HG03460 (cell line): ENCODE results near the gene RAD51.
A peak's percentile ranks its signal among the peaks of the same experiment; 100 is the strongest.
"Not testable (repeated sequence)": the region's sequence is repeated elsewhere in the genome, so short reads cannot be mapped to it uniquely, and the experiment has no call there.

ENCODE experiments used
- ATAC-seq: cut with Tn5 transposase; IDR thresholded peaks from one replicate; pipeline ENCODE4 v1.9.1; 2021; ENCODE audit not compliant: unreplicated experiment

RAD51 gene

DNA sequence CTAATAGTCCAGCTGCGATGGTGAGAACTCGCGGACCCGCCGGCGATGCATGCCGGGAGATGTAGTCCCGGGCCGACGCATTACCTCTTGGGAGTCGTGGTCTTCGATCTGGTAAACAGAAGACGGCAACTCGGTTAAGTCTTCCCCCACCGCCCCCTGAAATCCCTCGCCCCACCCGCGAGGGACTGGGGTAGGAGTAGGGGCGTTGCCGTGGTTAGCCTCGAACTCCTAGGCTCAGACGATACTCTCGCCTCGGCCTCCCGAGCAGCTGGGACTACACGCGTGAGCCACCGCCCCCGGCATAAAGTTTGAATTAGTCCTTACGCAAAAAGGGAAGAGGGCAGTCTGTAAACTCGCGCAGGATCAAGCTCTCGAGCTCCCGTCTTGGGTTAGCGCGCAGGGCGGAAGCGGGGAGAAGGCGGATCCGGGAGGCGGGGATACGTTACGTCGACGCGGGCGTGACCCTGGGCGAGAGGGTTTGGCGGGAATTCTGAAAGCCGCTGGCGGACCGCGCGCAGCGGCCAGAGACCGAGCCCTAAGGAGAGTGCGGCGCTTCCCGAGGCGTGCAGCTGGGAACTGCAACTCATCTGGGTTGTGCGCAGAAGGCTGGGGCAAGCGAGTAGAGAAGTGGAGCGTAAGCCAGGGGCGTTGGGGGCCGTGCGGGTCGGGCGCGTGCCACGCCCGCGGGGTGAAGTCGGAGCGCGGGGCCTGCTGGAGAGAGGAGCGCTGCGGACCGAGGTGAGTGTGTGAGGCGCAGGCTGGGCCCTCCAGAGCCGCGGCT, at the start of gene RAD51:
RAD51 (plus strand) TSS at position 487 of the 781 bp plus-strand sequence. CDS start 3,585 bp downstream, outside the sequence.
- ATAC-seq: peak; percentile 91

DNA sequence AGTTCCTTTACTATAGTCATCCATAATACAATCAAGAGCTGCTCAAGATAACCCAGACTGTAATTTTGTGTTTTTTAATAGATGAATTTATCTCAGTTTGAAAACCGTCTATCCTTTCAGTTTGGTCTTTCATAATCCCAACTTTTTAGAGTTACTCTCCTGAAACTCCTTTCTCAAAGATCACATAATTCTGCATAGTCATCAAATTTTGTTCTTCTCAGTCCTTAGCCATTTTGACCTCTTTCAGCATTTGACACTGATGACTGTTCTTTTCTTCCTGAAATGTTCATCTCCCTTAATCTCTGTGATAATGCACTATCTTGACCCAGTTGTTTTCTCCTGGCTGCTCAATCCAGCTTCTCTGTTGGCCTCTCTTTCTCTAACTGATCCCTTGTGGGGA, 47.5 kb upstream of the RAD51 start:
- ATAC-seq: no peak

DNA sequence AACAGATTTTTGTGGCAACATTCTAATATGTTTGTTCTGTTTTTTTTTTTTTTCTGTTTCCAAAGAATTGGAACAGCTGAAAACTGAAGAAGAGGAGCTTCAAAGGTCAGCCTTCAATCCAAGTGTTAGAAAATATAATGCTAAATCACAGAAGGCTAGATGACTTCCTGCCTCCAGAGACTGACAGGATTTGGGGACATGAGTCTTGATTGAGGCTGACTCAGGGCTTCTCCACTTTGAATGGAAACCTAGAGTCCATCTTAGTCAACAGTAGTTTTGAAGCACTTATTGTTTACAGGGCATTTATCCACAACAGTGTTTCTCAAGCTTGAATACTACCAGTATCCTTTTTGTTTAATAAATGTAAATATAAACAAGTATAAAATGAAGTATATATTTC, 44.5 kb upstream of the RAD51 start:
- ATAC-seq: no peak

GRCh38 chr15:40660686-40661085, 34.3 kb upstream of the RAD51 start:
- no peak for ATAC-seq

- ATAC-seq: no peak
These were observed 30.1 kb upstream of the RAD51 start for GRCh38 chr15:40664909-40665308.

- ATAC-seq: not testable (repeated sequence)
These were observed 18.7 kb upstream of the RAD51 start for GRCh38 chr15:40676290-40676689.

DNA sequence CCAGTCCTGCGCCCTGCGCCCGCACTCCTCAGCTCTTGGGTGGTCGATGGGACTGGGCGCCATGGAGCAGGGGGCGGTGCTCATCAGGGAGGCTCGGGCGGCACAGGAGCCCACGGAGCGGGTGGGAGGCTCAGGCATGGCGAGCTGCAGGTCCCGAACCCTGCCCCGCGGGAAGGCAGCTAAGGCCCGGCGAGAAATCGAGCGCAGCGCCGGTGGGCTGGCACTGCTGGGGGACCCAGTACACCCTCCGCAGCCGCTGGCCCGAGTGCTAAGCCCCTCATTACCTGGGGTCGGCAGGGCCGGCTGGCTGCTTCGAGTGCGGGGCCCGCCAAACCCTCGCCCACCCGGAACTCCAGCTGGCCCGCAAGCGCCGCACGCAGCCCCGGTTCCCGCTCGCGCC, 18.1 kb upstream of the RAD51 start:
- ATAC-seq: not testable (repeated sequence)

- no peak for ATAC-seq
These were observed 14.8 kb upstream of the RAD51 start for GRCh38 chr15:40680151-40680550.

GRCh38 chr15:40680959-40681358, 14.0 kb upstream of the RAD51 start:
- ATAC-seq: not testable (repeated sequence)

- ATAC-seq: no peak
These were observed 10.6 kb upstream of the RAD51 start for GRCh38 chr15:40684381-40684780.

DNA sequence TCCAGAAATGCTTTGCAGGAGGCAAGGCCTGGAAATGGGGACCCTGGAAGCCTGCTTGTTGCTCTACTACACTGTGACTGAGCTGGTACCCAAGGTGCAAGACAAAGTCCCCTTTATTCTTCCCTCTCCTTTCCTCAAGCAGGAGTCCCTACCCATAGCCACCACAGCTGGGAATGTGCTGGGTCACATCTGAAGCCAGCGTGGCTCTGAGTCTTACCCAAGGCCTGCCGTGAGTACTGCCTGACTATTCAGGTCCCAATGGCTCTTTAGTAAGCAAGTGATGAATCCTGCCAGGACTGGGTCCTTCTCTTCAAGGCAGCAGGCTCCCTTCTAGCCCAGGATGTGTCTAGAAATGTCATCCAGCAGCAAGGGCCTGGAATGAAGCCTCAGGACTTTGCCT, 9.6 kb upstream of the RAD51 start:
- no peak for ATAC-seq

DNA sequence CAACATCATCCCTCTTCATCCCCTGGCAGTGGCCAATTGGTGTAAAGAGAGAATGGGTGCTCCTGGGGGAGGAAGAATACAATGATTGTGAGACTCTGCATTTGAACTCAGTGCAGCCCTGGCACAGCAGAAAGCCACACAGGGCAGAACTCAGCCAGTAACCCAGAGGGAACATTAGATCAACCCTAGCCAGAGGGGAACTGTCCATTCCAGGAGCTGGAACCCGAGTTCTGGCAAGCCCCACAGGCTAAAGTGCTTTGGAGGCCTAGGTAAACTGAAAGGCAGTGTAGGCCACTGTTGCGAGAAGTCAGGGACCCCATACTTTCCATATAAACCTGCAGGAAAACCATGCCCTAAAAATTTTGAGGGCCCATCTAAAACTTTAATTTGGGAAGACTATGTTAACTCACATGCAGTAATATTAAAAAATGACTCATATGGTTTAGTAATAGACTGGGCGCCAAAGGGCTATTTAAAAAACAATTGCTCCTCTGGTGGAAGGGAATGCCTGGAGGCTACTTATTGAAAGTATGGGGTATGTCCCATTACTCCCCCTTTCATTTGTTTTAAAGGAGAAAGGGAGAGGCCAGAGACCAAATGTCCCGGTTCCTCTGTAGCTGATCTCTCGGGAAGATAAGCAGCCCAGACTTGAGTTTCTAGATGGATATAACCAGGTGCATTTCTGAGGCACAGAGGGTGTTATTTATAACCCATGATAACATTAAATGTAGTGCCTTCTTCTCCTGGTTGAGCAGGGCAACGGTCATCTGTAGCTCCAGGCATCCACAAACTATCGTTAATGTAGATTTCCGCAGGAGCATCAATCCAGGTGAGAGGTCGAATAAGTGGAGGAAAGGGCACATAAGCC, 5.8 kb upstream of the RAD51 start:
- no peak for ATAC-seq

- no peak for ATAC-seq
These were observed 3.2 kb upstream of the RAD51 start for GRCh38 chr15:40691737-40692136.

- ATAC-seq: peak; percentile 21
These were observed 878 bp upstream of the RAD51 start for GRCh38 chr15:40693904-40694687.

- peak; percentile 22 for ATAC-seq
These were observed 506 bp downstream of the RAD51 start for GRCh38 chr15:40695469-40695890.

DNA sequence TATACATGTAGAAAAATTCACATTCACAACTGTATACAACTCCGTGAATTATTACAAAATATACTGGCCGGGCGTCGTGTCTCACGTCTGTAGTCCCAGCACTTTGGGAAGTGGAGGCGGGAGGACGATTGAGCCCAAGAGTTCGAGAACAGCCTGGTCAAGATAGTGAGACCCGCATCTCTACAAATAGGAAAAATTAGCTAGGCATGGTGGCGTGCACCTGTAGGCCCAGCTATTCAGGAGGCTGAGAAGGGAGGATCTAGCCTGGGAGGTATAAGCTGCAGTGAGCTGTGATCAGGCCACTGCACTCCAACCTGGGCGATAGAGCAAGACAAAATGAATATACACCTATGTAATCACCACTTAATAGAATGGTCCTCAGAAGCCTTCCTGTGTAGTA, 1.3 kb downstream of the RAD51 start:
- no peak for ATAC-seq

- no peak for ATAC-seq
These were observed 2.9 kb downstream of the RAD51 start for GRCh38 chr15:40697916-40698315.

DNA sequence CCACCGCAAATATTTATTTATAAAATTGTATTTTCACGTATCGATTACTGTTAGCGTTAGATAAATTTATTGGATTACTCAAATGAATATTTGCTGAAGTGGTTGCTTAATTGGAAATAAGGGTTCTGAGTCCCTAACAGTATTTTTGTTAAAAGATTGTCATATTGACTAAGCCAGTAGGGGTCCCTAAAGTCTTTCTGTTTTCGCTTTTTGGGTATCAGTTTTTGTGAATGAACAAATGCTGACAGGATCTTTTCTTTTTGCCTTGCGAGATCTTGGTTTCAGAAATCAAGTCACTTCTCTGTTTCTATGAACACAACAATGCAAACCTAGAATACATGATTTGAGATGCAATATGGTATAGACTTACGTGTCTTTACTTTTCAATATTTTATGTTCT, 7.1 kb downstream of the RAD51 start:
- no peak for ATAC-seq

DNA sequence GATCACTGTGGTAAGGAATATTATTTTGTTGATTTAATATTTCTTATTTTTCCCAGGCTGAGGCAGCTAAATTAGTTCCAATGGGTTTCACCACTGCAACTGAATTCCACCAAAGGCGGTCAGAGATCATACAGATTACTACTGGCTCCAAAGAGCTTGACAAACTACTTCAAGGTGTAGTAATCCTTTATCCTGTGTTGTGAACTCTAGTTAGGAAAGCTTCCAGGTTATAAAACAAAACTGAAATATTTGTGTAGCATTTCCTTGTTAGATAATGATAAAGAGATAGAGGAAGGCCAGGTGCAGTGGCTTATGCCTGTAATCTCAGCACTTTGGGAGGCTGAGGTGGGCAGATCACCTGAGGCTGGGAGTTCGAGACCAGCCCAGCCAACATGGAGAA, 11.1 kb downstream of the RAD51 start:
- ATAC-seq: no peak

- no peak for ATAC-seq
These were observed 19.2 kb downstream of the RAD51 start for GRCh38 chr15:40714144-40714543.

DNA sequence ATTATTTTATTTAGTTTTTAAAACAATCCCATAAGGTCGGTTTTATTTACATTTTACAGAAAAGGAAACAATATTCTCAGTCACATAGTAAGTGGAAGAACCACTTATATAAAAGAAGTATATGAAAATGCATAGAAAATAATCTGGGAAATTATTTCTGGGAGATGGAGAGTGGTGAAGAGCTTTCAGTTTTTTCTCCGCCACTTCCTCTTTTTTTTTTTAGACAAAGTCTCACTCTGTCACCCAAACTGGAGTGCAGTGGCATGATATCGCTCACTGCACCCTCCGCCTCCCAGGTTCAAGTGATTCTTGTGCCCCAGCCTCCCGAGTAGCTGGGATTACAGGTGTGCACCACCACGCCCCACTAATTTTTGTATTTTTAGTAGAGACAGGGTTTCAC, 21.2 kb downstream of the RAD51 start:
- ATAC-seq: no peak
